Left cardiac atrium (tissue), 4 donors: Measurements from ENCODE around the gene LRRC31. TPM values are rescaled to one million over a fixed set of nuclear protein-coding genes. Genes with fewer than 3 reads are reported as not detected.

Source experiments
- ATAC-seq, 2 donors: fragments of 200-7000 bp; cut with Tn5 transposase; one replicate each; pipeline ENCODE4 v1.9.1; 2020; ENCODE audit warnings: mild to moderate bottlenecking in 2 of 2, moderate library complexity in 2 of 2
- DNase-seq: peaks from one replicate; pipeline ENCODE4 v3.0.0-alpha.2; 2020
- intact Hi-C, 2 donors: fragments of 100-400 bp; cut with DNase I; formaldehyde crosslinking; loops; one replicate each; pipeline versions ENCODE4 v1.14.1 to v1.15.1; 2022 to 2023
- total RNA-seq, 2 donors: library from RNA; stranded (reverse); fragmentation: NEBNext Ultra II Directional; extraction: Animal tissue kit (Norgen Biotek cat#: 25700); gene quantifications; one replicate each; pipeline ENCODE4 v1.2.1, GENCODE V29; 2021
- donor health status: DM: no; HTN: yes; CAD: no.
- donor health status: DM: no; HTN: yes; CAD: no; lungs with severe emphysema.
- donor health status: DM: yes; HTN: yes; CAD: no.
- donor health status: Dilated cardiomyopathy.

LRRC31 gene
- total RNA-seq, 2 donors from 2014 or later, result not detected

GRCh38 chr3:169822983-169823382 is 46.8 kb downstream of the LRRC31 start:
- intact Hi-C loops, result no loop called here
- ATAC-seq (no peak), DNase-seq (no peak)

- no peak for DNase-seq
- no peak for ATAC-seq
- intact Hi-C loops, result no loop called here
These were observed 47.2 kb downstream of the LRRC31 start for GRCh38 chr3:169822540-169822939.

- DNase-seq (no peak), ATAC-seq (no peak)
- intact Hi-C loops, result no loop called here
These were observed 47.6 kb downstream of the LRRC31 start for GRCh38 chr3:169822091-169822490.

- intact Hi-C loops, result no loop called here
- ATAC-seq (no peak), DNase-seq (no peak)
These were observed 51.4 kb downstream of the LRRC31 start for GRCh38 chr3:169818316-169818715.

GRCh38 chr3:169815590-169816150 is 54.1 kb downstream of the LRRC31 start:
- intact Hi-C loops, result no loop called here
- no peak for DNase-seq
- no peak for ATAC-seq

- intact Hi-C loops, result no loop called here
- no peak for DNase-seq
- ATAC-seq, result peak in 1 of 2 donors; percentile 5
These were observed 55.8 kb downstream of the LRRC31 start for GRCh38 chr3:169813757-169814517.

GRCh38 chr3:169813278-169813677 is 56.5 kb downstream of the LRRC31 start:
- ATAC-seq (no peak), DNase-seq (no peak)
- intact Hi-C loops, result no loop called here

- DNase-seq, result peak; percentile 88
- intact Hi-C loops, result no loop called here
- ATAC-seq, result peak; percentile 96 to 97
These were observed 57.2 kb downstream of the LRRC31 start, which contains the start of the genes LRRC34 and LRRIQ4 for GRCh38 chr3:169812332-169813235. LRRC34 (minus strand) TSS chr3:169812904; CDS start chr3:169812548, 356 bp downstream. LRRIQ4 (plus strand) TSS chr3:169812870; CDS start chr3:169821922, 9,052 bp downstream.

- ATAC-seq (peak; percentile 43 to 56), DNase-seq (no peak)
- intact Hi-C loops, result no loop called here
These were observed 58.0 kb downstream of the LRRC31 start for GRCh38 chr3:169811631-169812331.

- ATAC-seq (no peak), DNase-seq (no peak)
- intact Hi-C loops, result no loop called here
These were observed 60.4 kb downstream of the LRRC31 start for GRCh38 chr3:169809230-169809795.

GRCh38 chr3:169804681-169805080 is 65.1 kb downstream of the LRRC31 start:
- DNase-seq (no peak), ATAC-seq (no peak)
- intact Hi-C loops, result no loop called here

GRCh38 chr3:169792359-169792758 is 77.4 kb downstream of the LRRC31 start:
- intact Hi-C loops, result no loop called here
- DNase-seq (no peak), ATAC-seq (no peak)

- no peak for DNase-seq
- ATAC-seq, result no peak
- intact Hi-C loops, result no loop called here
These were observed 78.9 kb downstream of the LRRC31 start for GRCh38 chr3:169790687-169791429.

- intact Hi-C loops, result no loop called here
- no peak for DNase-seq
These were observed 79.5 kb downstream of the LRRC31 start for GRCh38 chr3:169790219-169790618.

More at GRCh38 chr3:169790219-169790618, 79.5 kb downstream of the LRRC31 start:
- no peak for ATAC-seq
